Naive thymus-derived CD8-positive, alpha-beta T cell (primary cell): ENCODE results near the gene SHC4. TPM values are rescaled to one million over a fixed set of nuclear protein-coding genes. Genes with fewer than 3 reads are reported as not detected.

Experiments
- ATAC-seq, 2 donors: fragments of 150-1000 bp; cut with Tn5 transposase in 1 of 2; sonication (Bioruptor Pico), chemical (Tn5 transposase) in 1 of 2; 1 replicate in 1 of 2; 2 replicates in 1 of 2; pipeline ENCODE4 v1.10.0; 2021; ENCODE audit warnings: mild to moderate bottlenecking in 2 of 2, moderate library complexity in 2 of 2
- POLR2A ChIA-PET: fragments of 350-600 bp; sonication (Branson Sonifier 250); formaldehyde crosslinking; loops from one replicate; lab custom pipeline; 2021; ENCODE audit warnings: antibody characterized with exemption; lab: Charles Lee
- DNase-seq, 10 donors: peaks; one replicate each; pipeline versions ENCODE4 v3.0.0 to v3.0.0-alpha.2; 2020 to 2022
- H3K27ac Mint-ChIP-seq, 10 donors: one replicate each; pipeline ENCODE4 v1.8.0; 2020 to 2022; ENCODE audit warnings: mild to moderate bottlenecking in 10 of 10, mixed read lengths in 10 of 10, moderate library complexity in 4 of 10, inconsistent platforms in 1 of 10
- H3K27me3 Mint-ChIP-seq, 5 donors: one replicate each; pipeline ENCODE4 v1.8.0; 2021 to 2022; ENCODE audit warnings: mixed read lengths in 5 of 5
- H3K36me3 Mint-ChIP-seq, 3 donors: one replicate each; pipeline ENCODE4 v1.8.0; 2020 to 2022; ENCODE audit warnings: mixed read lengths in 3 of 3, mild to moderate bottlenecking in 2 of 3, inconsistent platforms in 1 of 3
- H3K4me1 Mint-ChIP-seq, 4 donors: one replicate each; pipeline ENCODE4 v1.8.0; 2021 to 2022; ENCODE audit warnings: mixed read lengths in 4 of 4
- H3K4me3 Mint-ChIP-seq, 10 donors: one replicate each; pipeline ENCODE4 v1.8.0; 2020 to 2022; ENCODE audit warnings: mild to moderate bottlenecking in 10 of 10, mixed read lengths in 10 of 10, moderate library complexity in 6 of 10, inconsistent platforms in 1 of 10
- H3K9me3 Mint-ChIP-seq, 9 donors: one replicate each; pipeline ENCODE4 v1.8.0; 2020 to 2022; ENCODE audit warnings: mixed read lengths in 9 of 9, mild to moderate bottlenecking in 3 of 9, inconsistent platforms in 1 of 9, moderate library complexity in 1 of 9
- polyA plus RNA-seq, 3 donors: library from polyadenylated mRNA; unstranded; fragments of 300-500 nt; fragmentation: Illumina TruSeq; gene quantifications; one replicate each; pipeline ENCODE4 v1.2.3, GENCODE V29; 2021
- total RNA-seq, 8 experiments: library from RNA in 2 of 8; stranded (reverse) in 2 of 8; gene quantifications; one replicate each; pipeline ENCODE4 v1.2.3 and lab custom pipeline; 2021 to 2026

Gene SHC4
- total and polyA plus RNA-seq, 5 experiments from 2014 or later, result not detected

- DNase-seq (no peak), ATAC-seq (no peak)
- Mint-ChIP-seq H3K4me3 (no peak overlapping the region), H3K27ac (no peak overlapping the region), H3K36me3 (no peaks in the 10 kb centered on the region), H3K4me1 (no peaks in the 10 kb centered on the region), H3K9me3 (peaks cover 0 to 3% (median 0%) of the 10 kb centered on the region in 9 donors), H3K27me3 (peaks cover 2 to 42% (median 21%) of the 10 kb centered on the region in 5 donors)
- POLR2A ChIA-PET, result no interaction called here
These were observed 25.8 kb downstream of the SHC4 start for GRCh38 chr15:48937886-48938285.

- DNase-seq, result no peak
- POLR2A ChIA-PET, result no interaction called here
- no peaks in the 10 kb centered on the region for H3K4me1 Mint-ChIP-seq
- H3K36me3 Mint-ChIP-seq, result no peaks in the 10 kb centered on the region
- peaks cover 0 to 3% (median 0%) of the 10 kb centered on the region in 9 donors for H3K9me3 Mint-ChIP-seq
- no peak overlapping the region for H3K4me3 Mint-ChIP-seq
- peaks cover 2 to 46% (median 22%) of the 10 kb centered on the region in 5 donors for H3K27me3 Mint-ChIP-seq
- no peak for ATAC-seq
- no peak overlapping the region for H3K27ac Mint-ChIP-seq
These were observed 27.1 kb downstream of the SHC4 start for GRCh38 chr15:48936666-48937065.

GRCh38 chr15:48935236-48935635 is 28.5 kb downstream of the SHC4 start:
- Mint-ChIP-seq H3K36me3 (no peaks in the 10 kb centered on the region), H3K4me1 (no peaks in the 10 kb centered on the region), H3K4me3 (no peak overlapping the region), H3K27ac (no peak overlapping the region), H3K9me3 (peaks cover 0 to 3% (median 0%) of the 10 kb centered on the region in 9 donors), H3K27me3 (peaks cover 2 to 33% (median 17%) of the 10 kb centered on the region in 5 donors)
- POLR2A ChIA-PET, result no interaction called here
- no peak for ATAC-seq
- DNase-seq, result no peak

- H3K4me3 Mint-ChIP-seq, result no peak overlapping the region
These were observed 33.0 kb downstream of the SHC4 start for GRCh38 chr15:48930735-48931134.

GRCh38 chr15:48929661-48930060 is 34.1 kb downstream of the SHC4 start:
- Mint-ChIP-seq H3K4me1 (no peaks in the 10 kb centered on the region), H3K9me3 (no peaks in the 10 kb centered on the region), H3K27ac (no peak overlapping the region), H3K4me3 (no peak overlapping the region), H3K36me3 (no peaks in the 10 kb centered on the region), H3K27me3 (peaks cover 4 to 29% (median 13%) of the 10 kb centered on the region in 5 donors)
- no peak for DNase-seq
- POLR2A ChIA-PET, result no interaction called here
- no peak for ATAC-seq

More at GRCh38 chr15:48930735-48931134, 33.0 kb downstream of the SHC4 start:
- Mint-ChIP-seq H3K27me3 (peaks cover 4 to 31% (median 12%) of the 10 kb centered on the region in 5 donors), H3K27ac (no peak overlapping the region), H3K9me3 (no peaks in the 10 kb centered on the region), H3K4me1 (no peaks in the 10 kb centered on the region), H3K36me3 (no peaks in the 10 kb centered on the region)
- no peak for ATAC-seq
- POLR2A ChIA-PET, result no interaction called here
- no peak for DNase-seq

- POLR2A ChIA-PET, result no interaction called here
- no peaks in the 10 kb centered on the region for H3K36me3 Mint-ChIP-seq
- H3K27me3 Mint-ChIP-seq, result peaks cover 4 to 31% (median 16%) of the 10 kb centered on the region in 5 donors
- no peaks in the 10 kb centered on the region for H3K4me1 Mint-ChIP-seq
- H3K9me3 Mint-ChIP-seq, result no peaks in the 10 kb centered on the region
- DNase-seq, result no peak
- ATAC-seq, result no peak
- no peak overlapping the region for H3K27ac Mint-ChIP-seq
- H3K4me3 Mint-ChIP-seq, result no peak overlapping the region
These were observed 34.7 kb downstream of the SHC4 start for GRCh38 chr15:48928877-48929538.

- DNase-seq (no peak), ATAC-seq (no peak)
- no peak overlapping the region for H3K4me3 Mint-ChIP-seq
- no peak overlapping the region for H3K27ac Mint-ChIP-seq
- no peaks in the 10 kb centered on the region for H3K36me3 Mint-ChIP-seq
- no peaks in the 10 kb centered on the region for H3K4me1 Mint-ChIP-seq
- POLR2A ChIA-PET, result no interaction called here
- H3K27me3 Mint-ChIP-seq, result peaks cover 8 to 29% (median 18%) of the 10 kb centered on the region in 5 donors
- H3K9me3 Mint-ChIP-seq, result peaks cover 0 to 3% (median 0%) of the 10 kb centered on the region in 9 donors
These were observed 38.0 kb downstream of the SHC4 start for GRCh38 chr15:48925714-48926223.

GRCh38 chr15:48924528-48925393 is 39.0 kb downstream of the SHC4 start:
- Mint-ChIP-seq H3K27ac (no peak overlapping the region), H3K4me3 (no peak overlapping the region), H3K4me1 (no peaks in the 10 kb centered on the region), H3K27me3 (peaks cover 10 to 37% (median 21%) of the 10 kb centered on the region in 5 donors), H3K36me3 (no peaks in the 10 kb centered on the region), H3K9me3 (peaks cover 0 to 3% (median 0%) of the 10 kb centered on the region in 9 donors)
- ATAC-seq (no peak), DNase-seq (no peak)
- POLR2A ChIA-PET, result no interaction called here

GRCh38 chr15:48922046-48922445 is 41.7 kb downstream of the SHC4 start:
- Mint-ChIP-seq H3K27me3 (peaks cover 19 to 41% (median 24%) of the 10 kb centered on the region in 5 donors), H3K36me3 (peaks cover 0 to 5% (median 0%) of the 10 kb centered on the region in 3 donors), H3K27ac (no peak overlapping the region), H3K4me3 (no peak overlapping the region), H3K9me3 (peaks cover 0 to 3% (median 0%) of the 10 kb centered on the region in 9 donors), H3K4me1 (no peaks in the 10 kb centered on the region)
- DNase-seq, result no peak
- POLR2A ChIA-PET, result no interaction called here
- no peak for ATAC-seq

- DNase-seq (no peak), ATAC-seq (no peak)
- H3K9me3 Mint-ChIP-seq, result peaks cover 0 to 2% (median 0%) of the 10 kb centered on the region in 9 donors
- H3K4me3 Mint-ChIP-seq, result no peak overlapping the region
- H3K27ac Mint-ChIP-seq, result no peak overlapping the region
- POLR2A ChIA-PET, result no interaction called here
- H3K27me3 Mint-ChIP-seq, result peaks cover 16 to 36% (median 31%) of the 10 kb centered on the region in 5 donors
- peaks cover 0 to 5% (median 0%) of the 10 kb centered on the region in 3 donors for H3K36me3 Mint-ChIP-seq
- H3K4me1 Mint-ChIP-seq, result no peaks in the 10 kb centered on the region
These were observed 47.0 kb downstream of the SHC4 start for GRCh38 chr15:48916721-48917120.

GRCh38 chr15:48915861-48916260 is 47.9 kb downstream of the SHC4 start:
- Mint-ChIP-seq H3K27me3 (peaks cover 14 to 37% (median 29%) of the 10 kb centered on the region in 5 donors), H3K4me1 (no peaks in the 10 kb centered on the region), H3K4me3 (no peak overlapping the region), H3K9me3 (peaks cover 0 to 2% (median 0%) of the 10 kb centered on the region in 9 donors), H3K27ac (no peak overlapping the region), H3K36me3 (peaks cover 0 to 5% (median 0%) of the 10 kb centered on the region in 3 donors)
- no peak for ATAC-seq
- no peak for DNase-seq
- POLR2A ChIA-PET, result no interaction called here

GRCh38 chr15:48914717-48915116 is 49.0 kb downstream of the SHC4 start:
- H3K9me3 Mint-ChIP-seq, result peaks cover 0 to 9% (median 0%) of the 10 kb centered on the region in 9 donors
- peaks cover 0 to 11% (median 0%) of the 10 kb centered on the region in 3 donors for H3K36me3 Mint-ChIP-seq
- no peak for ATAC-seq
- no peak for DNase-seq
- no peak overlapping the region for H3K27ac Mint-ChIP-seq
- H3K27me3 Mint-ChIP-seq, result peaks cover 10 to 33% (median 23%) of the 10 kb centered on the region in 5 donors
- H3K4me3 Mint-ChIP-seq, result no peak overlapping the region
- POLR2A ChIA-PET, result no interaction called here
- no peaks in the 10 kb centered on the region for H3K4me1 Mint-ChIP-seq

GRCh38 chr15:48913141-48913540 is 50.6 kb downstream of the SHC4 start:
- Mint-ChIP-seq H3K9me3 (peaks cover 0 to 9% (median 0%) of the 10 kb centered on the region in 9 donors), H3K4me3 (no peak overlapping the region), H3K4me1 (no peaks in the 10 kb centered on the region), H3K36me3 (peaks cover 0 to 6% (median 0%) of the 10 kb centered on the region in 3 donors), H3K27me3 (peaks cover 3 to 27% (median 15%) of the 10 kb centered on the region in 5 donors), H3K27ac (no peak overlapping the region)
- ATAC-seq (no peak), DNase-seq (no peak)
- POLR2A ChIA-PET, result no interaction called here
